Caco-2 (cell line): ENCODE measurements around the gene FBXL3. TPM values are rescaled to one million over a fixed set of nuclear protein-coding genes. Genes with fewer than 3 reads are reported as not detected.

Experiments
- BruUV-seq: library from RNA; stranded (reverse); fragments of 400-500 nt; replicated peaks from 2 replicates; lab custom pipeline; 2021; lab: Mats Ljungman, UMichigan
- CTCF ChIA-PET: fragments of 300-600 bp; sonication (Branson Sonifier 250); formaldehyde crosslinking; loops from one replicate; lab custom pipeline; 2022; ENCODE audit warnings: antibody characterized with exemption; lab: Charles Lee
- POLR2A ChIA-PET: fragments of 300-600 bp; sonication (Branson Sonifier 250); formaldehyde crosslinking; loops from one replicate; lab custom pipeline; 2022; ENCODE audit warnings: antibody characterized with exemption; lab: Charles Lee
- DNase-seq, 2 experiments: peaks; one replicate each; pipeline versions ENCODE4 v3.0.0 to v3.0.0-alpha.2; 2020 to 2022
- H3K27me3 ChIP-seq: replicated peaks from 2 replicates; pipeline ENCODE4 v1.6.0; 2011; ENCODE audit warnings: low read length; ENCODE audit not compliant: control insufficient read depth, insufficient read depth
- H3K36me3 ChIP-seq: 2 replicates; pipeline ENCODE4 v1.5.1; 2011; ENCODE audit warnings: low read length; ENCODE audit not compliant: control insufficient read depth, insufficient read depth
- H3K4me1 ChIP-seq: fragments of 250-450 bp; sonication (Bioruptor Pico); 2 replicates; pipeline ENCODE4 v1.5.1; 2020; ENCODE audit warnings: mild to moderate bottlenecking
- H3K4me3 ChIP-seq: 2 replicates; pipeline ENCODE4 v1.5.1; 2011; ENCODE audit warnings: low read depth, mild to moderate bottlenecking, control low read depth, low read length
- H3K9me3 ChIP-seq: fragments of 250-450 bp; sonication (Bioruptor Pico); 2 replicates; pipeline ENCODE4 v1.5.1; 2020; ENCODE audit warnings: mild to moderate bottlenecking, moderate library complexity
- H3K27ac Mint-ChIP-seq: one replicate; pipeline ENCODE4 v1.8.0; 2022; ENCODE audit warnings: mixed read lengths; ENCODE audit not compliant: unreplicated experiment
- H3K27me3 Mint-ChIP-seq: one replicate; pipeline ENCODE4 v1.8.0; 2022; ENCODE audit warnings: mixed read lengths; ENCODE audit not compliant: insufficient read depth, unreplicated experiment
- H3K36me3 Mint-ChIP-seq: one replicate; pipeline ENCODE4 v1.8.0; 2022; ENCODE audit warnings: mild to moderate bottlenecking, mixed read lengths; ENCODE audit not compliant: insufficient read depth, unreplicated experiment
- H3K4me1 Mint-ChIP-seq: one replicate; pipeline ENCODE4 v1.8.0; 2022; ENCODE audit warnings: low read depth, mixed read lengths; ENCODE audit not compliant: unreplicated experiment
- H3K4me3 Mint-ChIP-seq: one replicate; pipeline ENCODE4 v1.8.0; 2022; ENCODE audit warnings: mild to moderate bottlenecking, moderate library complexity, mixed read lengths; ENCODE audit not compliant: unreplicated experiment
- H3K9me3 Mint-ChIP-seq: one replicate; pipeline ENCODE4 v1.8.0; 2022; ENCODE audit warnings: mixed read lengths; ENCODE audit not compliant: unreplicated experiment
- intact Hi-C: fragments of 100-400 bp; cut with micrococcal nuclease; formaldehyde crosslinking; loops from one replicate; pipeline ENCODE4 v1.10.0; 2022; ENCODE audit not compliant: unreplicated experiment
- total RNA-seq: library from RNA; stranded (reverse); gene quantifications from 2 replicates; pipeline ENCODE4 v1.2.3, GENCODE V29; 2022
- TF ChIP-seq, protein P1 (sequence below), 2 experiments: fragments of 200-600 bp in 1 of 2; IDR thresholded peaks; 1 replicate in 1 of 2; 2 replicates in 1 of 2; pipeline versions ENCODE4 v1.5.1 to v1.8.0; 2011 to 2022; ENCODE audit warnings: antibody characterized with exemption in 1 of 2, control low read depth in 1 of 2, inconsistent platforms in 1 of 2, low read depth in 1 of 2, low read length in 1 of 2, mild to moderate bottlenecking in 1 of 2, moderate library complexity in 1 of 2; ENCODE audit not compliant: insufficient read depth in 1 of 2, severe bottlenecking in 1 of 2, unreplicated experiment in 1 of 2

FBXL3 gene
- total RNA-seq, 1 experiment from 2014 or later, result 31.8 TPM

DNA sequence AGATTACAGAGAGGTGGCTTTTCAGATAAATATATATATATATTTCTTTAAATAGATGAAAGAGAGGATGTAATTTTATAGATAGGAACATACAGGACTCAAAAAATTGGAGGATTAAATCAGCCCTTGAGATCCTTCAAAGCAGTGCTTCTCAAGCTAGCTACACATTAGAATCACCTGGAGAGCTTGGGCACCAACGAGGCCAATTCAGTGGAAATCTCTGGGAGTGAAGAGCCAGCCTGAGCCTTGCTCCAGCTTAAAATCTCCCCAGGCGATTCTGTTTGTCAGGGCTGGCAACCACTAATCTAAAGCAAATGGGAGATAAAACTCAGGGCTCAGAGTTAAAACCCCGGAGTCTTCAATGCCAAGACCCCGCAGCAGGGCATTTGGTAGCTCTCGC is 50.0 kb downstream of the FBXL3 start:
- POLR2A ChIA-PET, result no interaction called here
- Histone ChIP-seq H3K4me3 (no peak overlapping the region), H3K27me3 (no peaks in the 10 kb centered on the region), H3K4me1 (peaks cover 11% of the 10 kb centered on the region), H3K36me3 (no peaks in the 10 kb centered on the region), H3K9me3 (no peaks in the 10 kb centered on the region)
- H3K27me3 Mint-ChIP-seq, result peaks cover 17% of the 10 kb centered on the region
- H3K36me3 Mint-ChIP-seq, result no peaks in the 10 kb centered on the region
- DNase-seq, result no peak
- intact Hi-C loops, result no loop called here
- TF ChIP-seq, protein P1, sequence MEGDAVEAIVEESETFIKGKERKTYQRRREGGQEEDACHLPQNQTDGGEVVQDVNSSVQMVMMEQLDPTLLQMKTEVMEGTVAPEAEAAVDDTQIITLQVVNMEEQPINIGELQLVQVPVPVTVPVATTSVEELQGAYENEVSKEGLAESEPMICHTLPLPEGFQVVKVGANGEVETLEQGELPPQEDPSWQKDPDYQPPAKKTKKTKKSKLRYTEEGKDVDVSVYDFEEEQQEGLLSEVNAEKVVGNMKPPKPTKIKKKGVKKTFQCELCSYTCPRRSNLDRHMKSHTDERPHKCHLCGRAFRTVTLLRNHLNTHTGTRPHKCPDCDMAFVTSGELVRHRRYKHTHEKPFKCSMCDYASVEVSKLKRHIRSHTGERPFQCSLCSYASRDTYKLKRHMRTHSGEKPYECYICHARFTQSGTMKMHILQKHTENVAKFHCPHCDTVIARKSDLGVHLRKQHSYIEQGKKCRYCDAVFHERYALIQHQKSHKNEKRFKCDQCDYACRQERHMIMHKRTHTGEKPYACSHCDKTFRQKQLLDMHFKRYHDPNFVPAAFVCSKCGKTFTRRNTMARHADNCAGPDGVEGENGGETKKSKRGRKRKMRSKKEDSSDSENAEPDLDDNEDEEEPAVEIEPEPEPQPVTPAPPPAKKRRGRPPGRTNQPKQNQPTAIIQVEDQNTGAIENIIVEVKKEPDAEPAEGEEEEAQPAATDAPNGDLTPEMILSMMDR (IDR thresholded peaks at IDR 0.05; ENCODE audit: insufficient read depth in 1 of 2, low read depth in 1 of 2, low read length in 1 of 2, severe bottlenecking in 1 of 2, unreplicated experiment in 1 of 2), result no peak
- CTCF ChIA-PET, result no interaction called here
- no TSS peak for BruUV-seq
- no peak overlapping the region for H3K4me3 Mint-ChIP-seq
- H3K4me1 Mint-ChIP-seq, result no peaks in the 10 kb centered on the region
- no peaks in the 10 kb centered on the region for H3K9me3 Mint-ChIP-seq
- H3K27ac Mint-ChIP-seq, result no peak overlapping the region

GRCh38 chr13:76976490-76976889 is 50.5 kb downstream of the FBXL3 start:
- intact Hi-C loops, result no loop called here
- no peak for DNase-seq
- Histone ChIP-seq H3K27me3 (no peaks in the 10 kb centered on the region), H3K36me3 (no peaks in the 10 kb centered on the region), H3K9me3 (no peaks in the 10 kb centered on the region), H3K4me3 (no peak overlapping the region), H3K4me1 (peaks cover 11% of the 10 kb centered on the region)
- Mint-ChIP-seq H3K27me3 (peaks cover 13% of the 10 kb centered on the region), H3K4me1 (no peaks in the 10 kb centered on the region), H3K4me3 (no peak overlapping the region), H3K27ac (no peak overlapping the region), H3K9me3 (no peaks in the 10 kb centered on the region), H3K36me3 (no peaks in the 10 kb centered on the region)
- TF ChIP-seq, protein P1 (IDR thresholded peaks at IDR 0.05; ENCODE audit: insufficient read depth in 1 of 2, low read depth in 1 of 2, low read length in 1 of 2, severe bottlenecking in 1 of 2, unreplicated experiment in 1 of 2), result no peak
- POLR2A ChIA-PET, result no interaction called here
- CTCF ChIA-PET, result no interaction called here
- BruUV-seq, result no TSS peak

GRCh38 chr13:76975863-76976262 is 51.1 kb downstream of the FBXL3 start:
- Histone ChIP-seq H3K4me3 (no peak overlapping the region), H3K27me3 (no peaks in the 10 kb centered on the region), H3K4me1 (peaks cover 11% of the 10 kb centered on the region), H3K9me3 (no peaks in the 10 kb centered on the region), H3K36me3 (no peaks in the 10 kb centered on the region)
- H3K36me3 Mint-ChIP-seq, result no peaks in the 10 kb centered on the region
- no peak overlapping the region for H3K4me3 Mint-ChIP-seq
- ChIA-PET POLR2A (no interaction called here), CTCF (no interaction called here)
- no peaks in the 10 kb centered on the region for H3K9me3 Mint-ChIP-seq
- TF ChIP-seq, protein P1 (IDR thresholded peaks at IDR 0.05; ENCODE audit: insufficient read depth in 1 of 2, low read depth in 1 of 2, low read length in 1 of 2, severe bottlenecking in 1 of 2, unreplicated experiment in 1 of 2), result no peak
- DNase-seq, result no peak
- intact Hi-C loops, result no loop called here
- no peak overlapping the region for H3K27ac Mint-ChIP-seq
- BruUV-seq, result no TSS peak
- H3K4me1 Mint-ChIP-seq, result no peaks in the 10 kb centered on the region
- H3K27me3 Mint-ChIP-seq, result peaks cover 10% of the 10 kb centered on the region
